GM19035 (cell line): ENCODE measurements around the gene CALHM1.
"Not testable (repeated sequence)": the region's sequence is repeated elsewhere in the genome, so short reads cannot be mapped to it uniquely, and the experiment has no call there.

Experiments used
- ATAC-seq: cut with Tn5 transposase; IDR thresholded peaks from one replicate; pipeline ENCODE4 v1.9.1; 2021; ENCODE audit not compliant: unreplicated experiment

CALHM1 gene

DNA sequence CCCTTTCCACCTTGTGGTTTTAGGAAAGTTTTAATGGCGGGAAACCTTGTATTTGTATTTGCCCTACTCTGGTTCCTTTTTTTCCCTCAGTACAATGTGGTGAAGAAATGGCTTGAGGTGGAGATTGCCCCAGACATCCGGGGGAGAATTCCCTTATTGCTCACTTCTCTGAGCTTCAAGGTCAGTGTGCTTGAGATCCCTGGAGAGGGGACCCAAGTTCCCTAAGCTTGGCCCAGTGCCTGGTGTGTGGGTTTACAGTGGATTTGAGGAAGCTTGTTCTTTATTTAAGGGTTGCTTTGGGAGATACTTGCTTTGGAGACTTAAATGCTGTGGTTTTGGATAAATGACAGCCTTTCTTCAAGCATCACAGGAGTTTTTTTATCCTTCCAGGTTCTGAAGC lies 24.8 kb downstream of the CALHM1 start:
- no peak for ATAC-seq

DNA sequence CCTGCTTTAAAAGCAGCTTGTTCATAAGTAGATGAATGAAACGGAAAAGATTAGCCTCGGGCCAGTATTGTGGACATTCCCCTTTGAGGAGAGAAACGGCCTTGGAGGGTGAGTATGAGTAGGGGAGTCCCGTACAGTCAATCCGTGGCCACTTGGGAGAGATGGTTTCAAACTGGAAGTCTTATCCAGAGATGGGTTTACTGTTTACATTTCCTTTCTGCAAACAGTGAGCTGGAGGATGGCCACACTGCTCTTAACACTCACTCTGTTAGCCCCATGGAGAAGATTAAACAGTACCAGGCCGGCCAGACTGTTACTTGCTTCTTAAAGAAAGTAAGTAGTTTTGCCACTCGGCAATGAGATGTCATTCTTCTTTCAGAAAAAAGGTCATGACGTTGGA lies 26.8 kb downstream of the CALHM1 start:
- no peak for ATAC-seq

DNA sequence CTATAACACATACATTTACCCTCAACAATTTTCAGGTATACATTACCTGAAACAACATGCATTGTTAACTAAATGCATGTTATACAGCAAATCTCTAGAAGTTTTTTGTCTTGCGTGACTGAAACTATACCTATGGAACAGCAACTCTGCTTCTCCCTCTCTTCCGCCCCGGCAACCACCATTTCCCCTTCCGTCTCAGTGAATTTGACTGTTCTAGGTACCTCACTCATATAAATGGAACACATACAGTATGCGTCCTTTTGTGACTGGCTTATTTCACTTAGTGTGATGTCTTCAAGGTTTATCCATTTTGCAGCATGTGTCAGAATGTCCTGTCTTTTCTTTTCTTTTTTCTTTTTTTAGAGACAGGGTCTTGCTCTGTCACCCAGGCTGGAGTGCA lies 29.1 kb downstream of the CALHM1 start:
- no peak for ATAC-seq

DNA sequence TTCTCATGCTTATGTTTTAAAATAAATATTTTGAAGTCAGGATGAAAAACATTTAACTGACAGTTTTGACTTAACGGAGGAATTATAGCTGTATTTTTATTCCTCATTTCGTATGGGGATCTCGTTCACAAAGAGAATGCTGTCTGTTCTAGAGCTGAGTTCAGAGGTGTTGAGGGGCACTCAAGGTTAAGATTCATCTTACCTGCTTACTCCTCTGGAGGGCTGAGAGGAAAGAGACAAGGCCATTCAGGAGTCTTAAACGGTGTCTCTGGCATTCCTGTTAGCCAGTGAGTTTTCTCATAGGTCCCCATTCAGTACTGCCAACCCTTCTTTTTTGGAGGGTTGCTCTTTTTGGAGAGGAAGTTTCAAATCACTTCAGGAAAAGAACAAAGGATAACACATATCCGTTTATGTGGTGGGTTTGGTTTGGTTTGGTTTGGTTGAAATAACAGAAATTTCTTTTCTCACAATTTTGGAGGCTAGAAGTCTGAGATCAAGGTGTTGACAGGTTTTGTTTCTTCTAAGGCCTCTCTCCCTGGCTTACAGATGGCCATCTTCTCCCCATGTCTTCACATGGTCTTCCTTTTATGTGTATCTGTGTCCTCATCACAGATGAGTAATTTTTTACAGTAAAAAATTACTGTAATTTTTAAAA lies 29.6 kb downstream of the CALHM1 start:
- ATAC-seq, result no peak

DNA sequence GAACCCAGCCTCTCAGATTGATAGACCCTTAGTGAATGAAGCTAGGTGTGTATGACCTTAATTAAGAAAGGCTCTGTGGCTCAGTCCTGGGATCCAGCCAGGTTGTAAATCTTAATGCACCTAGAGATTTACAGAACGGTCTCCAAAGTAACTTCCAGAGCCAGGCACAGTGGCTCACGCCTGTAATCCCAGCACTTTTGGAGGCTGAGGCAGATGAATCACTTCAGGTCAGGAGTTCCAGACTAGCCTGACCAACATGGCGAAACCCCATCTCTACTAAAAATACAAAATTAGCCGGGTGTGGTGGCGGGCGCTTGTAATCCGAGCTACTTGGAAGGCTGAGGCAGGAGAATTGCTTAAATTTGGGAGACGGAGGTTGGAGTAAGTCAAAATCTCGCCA lies 30.8 kb downstream of the CALHM1 start:
- no peak for ATAC-seq

DNA sequence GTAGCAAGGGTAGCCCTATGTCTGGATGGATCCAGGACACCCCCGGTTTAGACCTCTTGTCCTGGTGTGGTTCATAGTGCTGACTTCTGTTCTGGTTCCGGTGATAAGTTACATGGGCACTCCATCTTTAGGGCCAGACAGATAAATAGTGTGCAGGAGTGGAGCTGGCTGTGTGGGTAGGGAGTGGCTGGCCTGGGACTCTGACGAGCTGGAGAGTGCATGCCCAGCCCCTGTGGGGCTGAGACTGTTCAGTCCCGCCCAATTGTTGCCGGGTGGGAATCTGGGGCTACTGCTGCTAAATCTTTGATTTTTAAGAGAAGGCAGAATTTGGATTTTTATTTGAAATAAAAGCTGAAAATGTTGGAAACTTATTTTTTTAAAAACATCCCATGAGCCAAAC lies 35.0 kb downstream of the CALHM1 start:
- ATAC-seq, result no peak

DNA sequence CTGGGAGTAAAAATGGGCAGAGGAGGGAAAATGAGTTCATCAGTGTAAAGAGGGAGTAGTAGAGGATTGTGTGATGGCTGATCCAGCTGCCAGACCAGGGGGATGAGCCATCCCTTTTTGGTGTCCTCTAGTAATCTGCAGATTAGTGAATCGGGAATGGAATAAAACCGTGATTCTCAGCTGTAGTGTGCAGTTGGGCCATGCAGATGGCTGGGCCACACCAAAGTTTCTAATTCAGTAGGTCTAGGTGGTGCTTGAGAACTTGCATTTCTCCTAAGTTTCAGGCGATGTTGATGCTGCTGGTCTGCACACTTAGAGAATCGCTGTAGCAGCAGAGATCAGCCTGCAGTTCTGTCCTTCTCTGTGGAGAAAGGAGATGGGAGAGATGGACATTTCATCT lies 39.6 kb downstream of the CALHM1 start:
- ATAC-seq, result no peak

DNA sequence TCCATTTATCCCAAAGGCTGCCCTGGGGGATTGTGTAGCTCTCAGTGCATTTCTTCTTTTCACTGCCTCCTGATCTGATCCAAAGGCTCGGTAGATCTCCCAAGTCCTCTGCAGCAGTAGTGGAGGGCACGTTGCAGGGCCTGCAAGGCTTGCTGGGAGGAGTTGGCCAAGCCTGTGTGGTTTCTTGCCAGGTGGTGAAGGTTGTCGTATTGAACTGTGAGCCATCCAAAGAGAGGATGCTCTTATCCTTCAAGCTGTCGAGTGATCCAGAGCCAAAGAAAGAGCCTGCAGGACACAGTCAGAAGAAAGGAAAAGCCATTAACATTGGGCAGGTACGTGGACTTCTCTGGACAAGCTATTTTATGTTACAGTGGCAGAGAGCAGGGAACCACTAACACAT lies 41.1 kb downstream of the CALHM1 start:
- no peak for ATAC-seq

DNA sequence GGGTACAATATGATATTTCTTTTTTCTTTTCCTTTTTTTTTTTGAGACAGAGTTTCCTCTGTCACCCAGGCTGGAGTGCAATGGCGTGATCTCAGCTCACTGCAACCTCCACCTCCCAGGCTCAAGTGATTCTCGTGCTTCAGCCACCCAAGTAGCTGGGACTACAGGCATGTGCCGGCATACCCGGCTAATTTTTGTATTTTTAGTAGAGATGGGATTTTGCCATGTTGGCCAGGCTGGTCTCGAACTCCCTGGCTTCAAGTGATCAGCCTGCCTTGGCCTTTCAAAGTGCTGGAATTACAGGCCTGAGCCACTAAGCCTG lies 41.6 kb downstream of the CALHM1 start:
- not testable (repeated sequence) for ATAC-seq

DNA sequence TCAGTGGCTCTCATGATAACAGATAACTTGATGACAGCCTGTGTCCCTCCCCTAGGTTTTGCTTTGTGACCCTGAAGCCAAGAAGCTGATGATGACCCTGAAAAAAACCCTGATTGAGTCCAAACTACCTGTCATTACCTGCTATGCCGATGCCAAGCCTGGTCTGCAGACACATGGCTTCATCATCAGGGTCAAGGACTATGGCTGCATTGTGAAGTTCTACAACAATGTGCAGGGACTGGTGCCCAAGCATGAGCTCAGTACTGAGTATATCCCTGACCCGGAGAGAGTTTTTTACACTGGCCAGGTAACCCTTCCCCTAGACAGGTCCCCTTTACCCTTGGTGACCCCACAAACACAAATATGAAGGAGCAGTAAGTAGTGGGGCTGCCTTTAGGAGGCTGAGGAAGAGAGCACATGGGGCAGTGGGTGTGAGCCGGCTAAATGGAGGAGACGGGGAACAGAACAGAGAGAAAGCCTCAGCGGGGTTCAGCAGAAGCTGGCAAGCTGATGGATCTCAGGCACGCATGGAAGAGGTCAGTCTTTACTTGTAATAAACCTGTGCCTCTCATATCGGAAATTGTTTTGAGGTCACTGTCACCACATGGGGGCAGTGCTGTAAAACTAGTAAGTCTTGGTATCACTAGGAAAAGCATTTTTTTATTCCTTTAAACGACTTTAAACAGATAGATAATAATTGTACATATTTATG lies 42.1 kb downstream of the CALHM1 start:
- no peak for ATAC-seq

DNA sequence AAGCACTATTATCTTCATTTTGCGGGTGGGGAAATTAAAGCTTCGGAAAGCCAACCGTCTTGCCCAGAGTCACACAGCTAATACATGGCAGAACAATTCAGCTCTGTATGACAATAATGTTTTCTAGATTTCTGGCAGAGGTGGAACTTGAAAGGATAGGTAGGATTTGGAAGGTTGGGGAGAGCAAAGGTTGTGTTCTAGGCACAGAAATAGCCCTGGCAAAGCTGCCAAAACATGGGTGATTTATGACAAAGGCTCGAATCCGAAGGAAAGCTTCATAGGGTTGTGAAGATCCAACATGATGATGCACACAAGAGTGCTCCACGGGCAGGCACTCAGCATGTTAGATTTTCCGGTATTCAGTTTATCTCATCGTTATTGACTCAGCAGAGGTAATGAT lies 43.1 kb downstream of the CALHM1 start:
- ATAC-seq, result no peak

DNA sequence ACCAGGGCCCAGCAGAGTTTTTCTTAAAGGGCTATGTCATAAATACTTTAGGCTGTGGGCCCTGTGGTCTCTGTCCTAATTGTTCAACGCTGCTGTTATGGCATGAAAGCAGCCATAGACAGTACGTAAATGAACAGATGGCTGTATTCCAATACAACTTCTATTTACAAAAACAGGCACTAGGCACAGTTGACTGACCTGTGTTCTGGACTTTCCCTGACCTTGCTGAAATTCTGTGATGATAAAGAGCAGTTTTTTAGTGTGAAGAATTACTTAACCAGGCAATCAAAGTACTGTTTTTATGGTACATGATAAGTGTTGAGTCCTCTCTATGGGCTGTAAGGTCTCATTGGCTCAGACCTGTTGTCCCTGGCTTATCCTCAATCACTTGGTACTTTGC lies 45.1 kb downstream of the CALHM1 start:
- ATAC-seq, result no peak
